Cardiac muscle cell (in vitro differentiated cells and primary cell): Measurements from ENCODE around the gene WFDC10B. TPM values are rescaled to one million over a fixed set of nuclear protein-coding genes. Genes with fewer than 3 reads are reported as not detected.
A peak's percentile ranks its signal among the peaks of the same experiment; 100 is the strongest.
"Not testable (repeated sequence)": the region's sequence is repeated elsewhere in the genome, so short reads cannot be mapped to it uniquely, and the experiment has no call there.

ENCODE experiments used
- DNase-seq, 2 donors: peaks; one replicate each; pipeline versions ENCODE4 v3.0.0 to v3.0.0-alpha.2; 2010 to 2017; ENCODE audit warnings: low read depth in 1 of 2, low spot score in 1 of 2
- H3K27ac ChIP-seq: fragments of 200-600 bp; sonication (generic); 2 replicates; pipeline ENCODE4 v1.5.1; 2016
- H3K27me3 ChIP-seq: fragments of 200-600 bp; sonication (generic); 2 replicates; pipeline ENCODE4 v1.6.0; 2016; ENCODE audit warnings: control low read depth
- H3K36me3 ChIP-seq: fragments of 200-600 bp; sonication (generic); 2 replicates; pipeline ENCODE4 v1.5.1; 2016; ENCODE audit warnings: control low read depth
- H3K4me1 ChIP-seq: fragments of 200-600 bp; sonication (generic); 2 replicates; pipeline ENCODE4 v1.8.1; 2017; ENCODE audit warnings: low read depth, mild to moderate bottlenecking, mixed run types
- H3K4me3 ChIP-seq: fragments of 200-600 bp; sonication (generic); 2 replicates; pipeline ENCODE4 v1.5.1; 2016; ENCODE audit warnings: mild to moderate bottlenecking
- H3K9me3 ChIP-seq: fragments of 200-600 bp; sonication (generic); 2 replicates; pipeline ENCODE4 v1.5.1; 2017; ENCODE audit warnings: low read depth, mild to moderate bottlenecking, control low read depth
- CTCF ChIP-seq: IDR thresholded peaks from 2 replicates; pipeline ENCODE4 v1.5.1; 2012; ENCODE audit warnings: low read depth, mild to moderate bottlenecking, low read length
- polyA plus RNA-seq: library from polyadenylated mRNA; unstranded; fragments of >200 nt; fragmentation: Nextera tagmentation; extraction: Ambion mirVana; gene quantifications from 2 replicates; pipeline ENCODE4 v1.2.1, GENCODE V29; 2016
- total RNA-seq: library from RNA; depleted of rRNA; stranded (reverse); fragments of >200 nt; gene quantifications from 2 replicates; pipeline ENCODE4 v1.2.3, GENCODE V29; 2016

Gene WFDC10B
- total and polyA plus RNA-seq, 2 experiments from 2014 or later: not detected

GRCh38 chr20:45735988-45736387 lies 31.2 kb upstream of the WFDC10B start:
- Histone ChIP-seq H3K36me3 (no peaks in the 10 kb centered on the region), H3K4me3 (no peak overlapping the region), H3K27ac (no peak overlapping the region), H3K27me3 (no peaks in the 10 kb centered on the region), H3K9me3 (no peaks in the 10 kb centered on the region), H3K4me1 (no peaks in the 10 kb centered on the region)
- no peak for DNase-seq
- no peak for TF ChIP-seq CTCF

- no peak for DNase-seq
- Histone ChIP-seq H3K27ac (no peak overlapping the region), H3K27me3 (no peaks in the 10 kb centered on the region), H3K9me3 (no peaks in the 10 kb centered on the region), H3K4me3 (no peak overlapping the region), H3K4me1 (no peaks in the 10 kb centered on the region), H3K36me3 (no peaks in the 10 kb centered on the region)
- TF ChIP-seq CTCF: no peak
Observed at GRCh38 chr20:45735552-45735951, 30.7 kb upstream of the WFDC10B start.

- no peaks in the 10 kb centered on the region for H3K27me3 ChIP-seq
- H3K4me3 ChIP-seq: no peak overlapping the region
- H3K4me1 ChIP-seq: no peaks in the 10 kb centered on the region
- no peak overlapping the region for H3K27ac ChIP-seq
- H3K36me3 ChIP-seq: no peaks in the 10 kb centered on the region
- TF ChIP-seq CTCF: no peak
- H3K9me3 ChIP-seq: no peaks in the 10 kb centered on the region
- DNase-seq: no peak
Observed at GRCh38 chr20:45732199-45732598, 27.4 kb upstream of the WFDC10B start.

- H3K36me3 ChIP-seq: no peaks in the 10 kb centered on the region
- no peak for TF ChIP-seq CTCF
- no peak overlapping the region for H3K27ac ChIP-seq
- DNase-seq: peak in 1 of 2 donors; percentile 35
- H3K4me3 ChIP-seq: no peak overlapping the region
- H3K4me1 ChIP-seq: no peaks in the 10 kb centered on the region
- no peaks in the 10 kb centered on the region for H3K27me3 ChIP-seq
- no peaks in the 10 kb centered on the region for H3K9me3 ChIP-seq
Observed at GRCh38 chr20:45727044-45727443, 22.2 kb upstream of the WFDC10B start.

GRCh38 chr20:45725134-45725533 lies 20.3 kb upstream of the WFDC10B start:
- Histone ChIP-seq H3K27me3 (no peaks in the 10 kb centered on the region), H3K4me3 (no peak overlapping the region), H3K27ac (no peak overlapping the region), H3K4me1 (no peaks in the 10 kb centered on the region), H3K36me3 (no peaks in the 10 kb centered on the region), H3K9me3 (no peaks in the 10 kb centered on the region)
- peak in 1 of 2 donors; percentile 17 for DNase-seq
- no peak for TF ChIP-seq CTCF

- no peaks in the 10 kb centered on the region for H3K36me3 ChIP-seq
- no peaks in the 10 kb centered on the region for H3K27me3 ChIP-seq
- no peak within 1 kb of the TSS for H3K27ac ChIP-seq
- no peak within 1 kb of the TSS for H3K4me3 ChIP-seq
- DNase-seq: no peak
- no peaks in the 10 kb centered on the region for H3K4me1 ChIP-seq
- no peaks in the 10 kb centered on the region for H3K9me3 ChIP-seq
- TF ChIP-seq CTCF: no peak
Observed at GRCh38 chr20:45722047-45722446, 17.2 kb upstream of the WFDC10B start, which contains the start of gene SPINT4. SPINT4 (plus strand) TSS chr20:45722347; CDS start chr20:45722368, 21 bp downstream.

GRCh38 chr20:45716141-45716688 lies 11.4 kb upstream of the WFDC10B start:
- H3K27ac ChIP-seq, H3K4me3 ChIP-seq, DNase-seq: not testable (repeated sequence)

More at GRCh38 chr20:45716141-45716688, 11.4 kb upstream of the WFDC10B start:
- H3K9me3 ChIP-seq, H3K27me3 ChIP-seq, H3K36me3 ChIP-seq, H3K4me1 ChIP-seq: not testable (repeated sequence)
